Aorta (tissue), 5 donors: ENCODE data around the gene KIF4A. TPM values are rescaled to one million over a fixed set of nuclear protein-coding genes. Genes with fewer than 3 reads are reported as not detected.

Experiments used
- ATAC-seq: fragments of 200-7000 bp; cut with Tn5 transposase; one replicate; pipeline ENCODE4 v1.9.1; 2022; ENCODE audit warnings: moderate library complexity; ENCODE audit not compliant: low FRiP score
- DNase-seq, 2 donors: peaks; one replicate each; pipeline ENCODE4 v3.0.0-alpha.2; 2020
- H3K27ac ChIP-seq, 2 donors: one replicate each; pipeline ENCODE4 v1.5.1; 2013; ENCODE audit warnings: low read length in 2 of 2, mild to moderate bottlenecking in 2 of 2, moderate library complexity in 2 of 2, control low read depth in 1 of 2, inconsistent platforms in 1 of 2, low read depth in 1 of 2
- H3K27me3 ChIP-seq, 2 donors: one replicate each; pipeline ENCODE4 v1.6.1; 2013; ENCODE audit warnings: control low read depth in 1 of 2, low read length in 1 of 2, mild to moderate bottlenecking in 1 of 2, moderate library complexity in 1 of 2; ENCODE audit not compliant: insufficient read depth in 2 of 2, control insufficient read depth in 1 of 2
- H3K36me3 ChIP-seq, 2 donors: one replicate each; pipeline ENCODE4 v1.6.1; 2013; ENCODE audit warnings: control low read depth in 1 of 2, low read length in 1 of 2, mild to moderate bottlenecking in 1 of 2; ENCODE audit not compliant: insufficient read depth in 2 of 2, control insufficient read depth in 1 of 2
- H3K4me1 ChIP-seq, 2 donors: one replicate each; pipeline ENCODE4 v1.6.1; 2013; ENCODE audit warnings: low read length in 2 of 2, control low read depth in 1 of 2, mild to moderate bottlenecking in 1 of 2, moderate library complexity in 1 of 2; ENCODE audit not compliant: insufficient read depth in 2 of 2, control insufficient read depth in 1 of 2
- H3K4me3 ChIP-seq, 2 donors: one replicate each; pipeline ENCODE4 v1.5.1; 2013; ENCODE audit warnings: low read length in 2 of 2, control low read depth in 1 of 2, mild to moderate bottlenecking in 1 of 2
- H3K9me3 ChIP-seq: one replicate; pipeline ENCODE4 v1.6.1; 2013; ENCODE audit warnings: mild to moderate bottlenecking, low read length; ENCODE audit not compliant: control insufficient read depth
- WGBS, 2 donors: extraction: QIAGEN DNeasy Blood & Tissue Kit; methylation state at CpG; one replicate each; pipeline ENCODE4 v1.1.7; 2013; 5-methylcytosine and 5-hydroxymethylcytosine counted together
- intact Hi-C, 2 donors: fragments of 100-400 bp; cut with DNase I; formaldehyde crosslinking; loops; one replicate each; pipeline versions ENCODE4 v1.14.2 to v1.15.0; 2022
- polyA plus RNA-seq, 2 donors: library from polyadenylated mRNA; stranded (reverse); fragments of 200-250 nt; gene quantifications; one replicate each; pipeline ENCODE4 v1.2.3, GENCODE V29; 2013
- total RNA-seq, 2 donors: library from RNA; stranded (reverse); fragmentation: NEBNext Ultra II Directional; extraction: Animal tissue kit (Norgen Biotek cat#: 25700); gene quantifications; one replicate each; pipeline ENCODE4 v1.2.1, GENCODE V29; 2021
- donor health status: healthy with polysubstance abuse.
- donor health status: Bipolar disorder and iron deficiency.
- donor health status: DM: no; HTN: no; CAD: no.
- donor health status: DM: no; HTN: no; CAD: no.
- donor health status: DM: yes; HTN: yes; CAD: no.

KIF4A gene
- total and polyA plus RNA-seq, 4 donors: 0.36 to 0.66 (median 0.39) TPM

- no peak for ATAC-seq
- Histone ChIP-seq H3K4me1 (no peaks in the 10 kb centered on the region), H3K4me3 (no peak overlapping the region), H3K27me3 (no peaks in the 10 kb centered on the region), H3K9me3 (no peaks in the 10 kb centered on the region), H3K27ac (no peak overlapping the region), H3K36me3 (no peaks in the 10 kb centered on the region)
- intact Hi-C loops: no loop called here
- no peak for DNase-seq
- WGBS, 2 donors: 41 to 52% methylated on average over 2 of the region's 2 CpGs
Observed at GRCh38 chrX:70456256-70456655, 166.4 kb downstream of the KIF4A start.

DNA sequence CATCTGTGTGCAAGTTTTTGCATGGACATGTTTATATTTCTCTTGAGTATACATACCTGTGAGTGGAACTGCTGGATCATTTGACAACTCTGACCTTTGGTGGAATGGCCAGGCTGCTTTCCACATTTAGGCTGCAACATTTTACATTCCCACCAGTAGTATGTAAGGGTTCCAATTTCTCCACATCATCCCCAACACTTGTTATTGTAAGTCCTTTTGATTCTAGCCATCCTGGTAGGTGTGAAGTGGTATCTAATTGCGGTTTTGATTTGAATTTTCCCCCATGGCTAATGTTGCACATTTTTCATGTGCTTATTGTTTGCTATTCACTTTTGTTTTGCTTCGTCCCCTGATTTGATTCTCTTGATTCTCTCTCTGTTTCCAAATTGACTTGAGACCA is 171.1 kb downstream of the KIF4A start:
- ATAC-seq: no peak
- H3K4me1 ChIP-seq: no peaks in the 10 kb centered on the region
- 77 to 98% methylated on average over 2 of the region's 2 CpGs for WGBS, 2 donors
- no peak for DNase-seq
- intact Hi-C loops: no loop called here
- no peak overlapping the region for H3K27ac ChIP-seq
- no peak overlapping the region for H3K4me3 ChIP-seq
- H3K9me3 ChIP-seq: no peaks in the 10 kb centered on the region
- H3K27me3 ChIP-seq: no peaks in the 10 kb centered on the region
- no peaks in the 10 kb centered on the region for H3K36me3 ChIP-seq

GRCh38 chrX:70464051-70464450 is 174.1 kb downstream of the KIF4A start:
- Histone ChIP-seq H3K36me3 (no peaks in the 10 kb centered on the region), H3K4me1 (no peaks in the 10 kb centered on the region), H3K9me3 (no peaks in the 10 kb centered on the region), H3K27ac (no peak overlapping the region), H3K27me3 (no peaks in the 10 kb centered on the region), H3K4me3 (no peak overlapping the region)
- no peak for ATAC-seq
- DNase-seq: no peak
- intact Hi-C loops: no loop called here

GRCh38 chrX:70466968-70467367 is 177.1 kb downstream of the KIF4A start:
- H3K27me3 ChIP-seq: no peaks in the 10 kb centered on the region
- intact Hi-C loops: no loop called here
- ATAC-seq (no peak), DNase-seq (no peak)
- no peaks in the 10 kb centered on the region for H3K9me3 ChIP-seq
- H3K27ac ChIP-seq: no peak overlapping the region
- no peaks in the 10 kb centered on the region for H3K36me3 ChIP-seq
- H3K4me1 ChIP-seq: no peaks in the 10 kb centered on the region
- no peak overlapping the region for H3K4me3 ChIP-seq

- Histone ChIP-seq H3K9me3 (no peaks in the 10 kb centered on the region), H3K4me1 (no peaks in the 10 kb centered on the region), H3K4me3 (no peak overlapping the region), H3K27ac (no peak overlapping the region), H3K27me3 (no peaks in the 10 kb centered on the region), H3K36me3 (no peaks in the 10 kb centered on the region)
- intact Hi-C loops: no loop called here
- WGBS, 2 donors: 53 to 93% methylated on average over 1 of the region's 1 CpG
- DNase-seq: no peak
- no peak for ATAC-seq
Observed at GRCh38 chrX:70468709-70469108, 178.8 kb downstream of the KIF4A start.

Other genes with a start within 250 kb of the KIF4A start
- gene AWAT2, start 240.2 kb upstream of the KIF4A start, total RNA-seq: not detected
- gene AWAT2, start 240.2 kb upstream of the KIF4A start, polyA plus RNA-seq: not detected
- not detected for gene OTUD6A, start 227.6 kb upstream of the KIF4A start, total RNA-seq
- not detected for gene OTUD6A, start 227.6 kb upstream of the KIF4A start, polyA plus RNA-seq
- 10 to 100 TPM; 34.4 to 45.9 TPM for gene IGBP1, start 156.7 kb upstream of the KIF4A start, total RNA-seq
- 10 to 100 TPM; 59.1 to 78.1 TPM for gene IGBP1, start 156.7 kb upstream of the KIF4A start, polyA plus RNA-seq
- gene DGAT2L6, start 112.6 kb upstream of the KIF4A start, total RNA-seq: not detected
- gene DGAT2L6, start 112.6 kb upstream of the KIF4A start, polyA plus RNA-seq: not detected
- not detected for gene AWAT1, start 55.4 kb upstream of the KIF4A start, total RNA-seq
- not detected for gene AWAT1, start 55.4 kb upstream of the KIF4A start, polyA plus RNA-seq
- 1 to 10 TPM in 1 of 2 donors, under 1 TPM in 1; 0.91 to 1.2 TPM for gene P2RY4, start 29.9 kb upstream of the KIF4A start, total RNA-seq
- not detected for gene P2RY4, start 29.9 kb upstream of the KIF4A start, polyA plus RNA-seq
- gene ARR3, start 21.8 kb upstream of the KIF4A start, total RNA-seq: not detected
- not detected for gene ARR3, start 21.8 kb upstream of the KIF4A start, polyA plus RNA-seq
- not detected for gene RAB41, start 7.9 kb upstream of the KIF4A start, total RNA-seq
- gene RAB41, start 7.9 kb upstream of the KIF4A start, polyA plus RNA-seq: not detected
- 10 to 100 TPM; 18.7 to 27.1 TPM for gene PDZD11, start 177 bp upstream of the KIF4A start, total RNA-seq
- 10 to 100 TPM; 57.8 to 67.1 TPM for gene PDZD11, start 177 bp upstream of the KIF4A start, polyA plus RNA-seq
- not detected for gene GDPD2, start 133.2 kb downstream of the KIF4A start, total RNA-seq
- 1 to 10 TPM in 1 of 2 donors, not detected in 1; 1.0 TPM for gene GDPD2, start 133.2 kb downstream of the KIF4A start, polyA plus RNA-seq
- gene DLG3, start 154.7 kb downstream of the KIF4A start, total RNA-seq: 10 to 100 TPM; 22.4 to 22.8 TPM
- 10 to 100 TPM; 16.1 to 17.2 TPM for gene DLG3, start 154.7 kb downstream of the KIF4A start, polyA plus RNA-seq